GM12891 (cell line): ENCODE results near the gene TUBGCP4. TPM values are rescaled to one million over a fixed set of nuclear protein-coding genes. Genes with fewer than 3 reads are reported as not detected.

ENCODE experiments used
- DNase-seq: peaks from one replicate; pipeline ENCODE4 v3.0.0; 2011; ENCODE audit warnings: low spot score; ENCODE audit not compliant: insufficient read length
- FAIRE-seq: peaks from 2 replicates; lab custom pipeline; 2011; peaks lifted over from hg19 to GRCh38; lab: Jason Lieb, UNC
- PAX5 ChIP-seq: IDR thresholded peaks from 2 replicates; pipeline ENCODE4 v1.6.1; 2011; ENCODE audit warnings: low read length, moderate library complexity, mild to moderate bottlenecking; ENCODE audit not compliant: insufficient read depth, severe bottlenecking
- POLR2A ChIP-seq: IDR thresholded peaks from 2 replicates; pipeline ENCODE4 v1.6.1; 2011; ENCODE audit warnings: low read depth, low read length, control low read depth
- POLR2AphosphoS5 ChIP-seq: IDR thresholded peaks from 2 replicates; pipeline ENCODE4 v1.6.1; 2011; ENCODE audit warnings: low read depth, low read length, control low read depth
- POU2F2 ChIP-seq: IDR thresholded peaks from 2 replicates; pipeline ENCODE4 v1.6.1; 2011; ENCODE audit warnings: low read depth, mild to moderate bottlenecking, control low read depth, low read length, moderate library complexity
- SPI1 ChIP-seq: IDR thresholded peaks from 2 replicates; pipeline ENCODE4 v1.6.1; 2011; ENCODE audit warnings: low read depth, low read length, control low read depth
- TAF1 ChIP-seq: IDR thresholded peaks from 2 replicates; pipeline ENCODE4 v1.6.1; 2011; ENCODE audit warnings: low read depth, low read length, control low read depth
- polyA plus RNA-seq: library from polyadenylated mRNA; unstranded; fragments of >200 nt; gene quantifications from one replicate; pipeline ENCODE4 v1.2.1, GENCODE V29; 2012; ENCODE audit warnings: low read depth, missing spikeins, inconsistent platforms; ENCODE audit not compliant: missing spikeins

The TUBGCP4 gene
- 10.0 TPM for polyA plus RNA-seq

GRCh38 chr15:43370975-43371974 lies at the start of gene TUBGCP4, which contains the start of gene ZSCAN29:
TUBGCP4 (plus strand) TSS chr15:43371101; CDS start chr15:43371355, 254 bp downstream.
ZSCAN29 (minus strand) TSS chr15:43371043; CDS start chr15:43369913, 1,130 bp downstream.
- FAIRE-seq = peak; percentile 85
- TF ChIP-seq POLR2AphosphoS5 (peak; percentile 39; the same call in 1 of the 2 replicates), TAF1 (0 out of 2 replicates have a peak, but pooled peaks have one; percentile 55), PAX5 (peak; percentile 93), POLR2A (peak; percentile 75), POU2F2 (no peak), SPI1 (0 out of 2 replicates have a peak, but pooled peaks have one; percentile 6)
- DNase-seq = peak; percentile 96

GRCh38 chr15:43325039-43325684 lies 45.7 kb upstream of the TUBGCP4 start:
- TF ChIP-seq TAF1 (no peak), POU2F2 (no peak), SPI1 (no peak), POLR2AphosphoS5 (no peak), POLR2A (no peak)
- FAIRE-seq (no peak), DNase-seq (no peak)

- DNase-seq (no peak), FAIRE-seq (peak; percentile 16)
- no peak for TF ChIP-seq PAX5
These were observed 41.5 kb upstream of the TUBGCP4 start for GRCh38 chr15:43329217-43329959.

GRCh38 chr15:43329960-43330779 lies 40.7 kb upstream of the TUBGCP4 start, which contains the start of gene LCMT2:
LCMT2 (minus strand) TSS chr15:43330573; CDS start chr15:43330489, 84 bp downstream.
- FAIRE-seq = peak; percentile 99
- peak; percentile 73 for DNase-seq
- TF ChIP-seq POLR2AphosphoS5 = peak; percentile 89
- TF ChIP-seq SPI1 = peak; percentile 82
- peak; percentile 93 for TF ChIP-seq POLR2A
- TF ChIP-seq TAF1 = peak; percentile 58
- no peak for TF ChIP-seq POU2F2

GRCh38 chr15:43330780-43331087 lies 40.2 kb upstream of the TUBGCP4 start:
- no peak for FAIRE-seq
- peak; percentile 7 for DNase-seq
- TF ChIP-seq SPI1 (no peak), POLR2A (no peak), PAX5 (no peak), POLR2AphosphoS5 (no peak), POU2F2 (no peak), TAF1 (no peak)

- TF ChIP-seq POU2F2 (no peak), POLR2A (no peak), POLR2AphosphoS5 (no peak), SPI1 (no peak), TAF1 (no peak), PAX5 (no peak)
- FAIRE-seq (no peak), DNase-seq (no peak)
These were observed 24.6 kb upstream of the TUBGCP4 start for GRCh38 chr15:43346305-43346704.

GRCh38 chr15:43347114-43347513 lies 23.8 kb upstream of the TUBGCP4 start:
- FAIRE-seq (no peak), DNase-seq (no peak)
- no peak for TF ChIP-seq PAX5
- no peak for TF ChIP-seq TAF1
- no peak for TF ChIP-seq SPI1
- TF ChIP-seq POLR2A = no peak
- TF ChIP-seq POLR2AphosphoS5 = no peak
- no peak for TF ChIP-seq POU2F2

- TF ChIP-seq POLR2AphosphoS5 (no peak), TAF1 (no peak), PAX5 (no peak), POLR2A (no peak), SPI1 (no peak), POU2F2 (no peak)
- no peak for FAIRE-seq
- DNase-seq = no peak
These were observed 18.1 kb upstream of the TUBGCP4 start for GRCh38 chr15:43352693-43353382.
